PC-3 (cell line): ENCODE measurements around the gene SAFB2.

ENCODE experiments used
- CTCF ChIP-seq: fragments of 300-600 bp; sonication (generic); conservative IDR thresholded peaks from 2 replicates; pipeline ENCODE4 v1.5.1; 2017; ENCODE audit warnings: antibody characterized with exemption, low read depth, mild to moderate bottlenecking, low read length
- EZH2phosphoT487 ChIP-seq: fragments of 300-600 bp; sonication (generic); IDR thresholded peaks from 2 replicates; pipeline ENCODE4 v1.6.1; 2018; ENCODE audit warnings: mild to moderate bottlenecking, antibody characterized with exemption, low read length, borderline replicate concordance

GRCh38 chr19:5590865-5591154 lies 31.8 kb downstream of the SAFB2 start:
- TF ChIP-seq CTCF (no peak), EZH2phosphoT487 (no peak)
